Lower leg skin (tissue), 4 donors: ENCODE measurements around the gene NSUN2. TPM values are rescaled to one million over a fixed set of nuclear protein-coding genes. Genes with fewer than 3 reads are reported as not detected.

Source experiments
- DNase-seq, 2 donors: peaks; one replicate each; pipeline ENCODE4 v3.0.0-alpha.2; 2019; ENCODE audit warnings: low spot score in 2 of 2
- H3K4me3 ChIP-seq: fragments of 200-600 bp; sonication (generic); 2 replicates; pipeline ENCODE4 v1.5.1; 2017; ENCODE audit warnings: mild to moderate bottlenecking, low read depth; ENCODE audit not compliant: poor library complexity, severe bottlenecking
- POLR2A ChIP-seq, 2 donors: fragments of 450-650 bp; IDR thresholded peaks; one replicate each; pipeline ENCODE4 v1.6.1; 2016 to 2017; ENCODE audit warnings: antibody characterized with exemption in 2 of 2, mild to moderate bottlenecking in 1 of 2, moderate library complexity in 1 of 2
- WGBS, 2 donors: methylation state at CpG; one replicate each; pipeline ENCODE4 v1.1.5; 2018; 5-methylcytosine and 5-hydroxymethylcytosine counted together
- intact Hi-C: fragments of 100-400 bp; cut with DNase I; formaldehyde crosslinking; loops from one replicate; pipeline ENCODE4 v1.15.0; 2023; ENCODE audit warnings: low total_unique reads
- total RNA-seq, 4 donors: library from RNA; depleted of rRNA; stranded (reverse); fragments of >200 nt; gene quantifications; one replicate each; pipeline ENCODE4 v1.1.0, GENCODE V29; 2016
- TF ChIP-seq, protein P1 (sequence below), 3 donors: fragments of 450-650 bp; IDR thresholded peaks; one replicate each; pipeline ENCODE4 v1.5.1; 2016; ENCODE audit warnings: antibody characterized with exemption in 3 of 3, mild to moderate bottlenecking in 3 of 3, moderate library complexity in 2 of 3

NSUN2 gene
- total RNA-seq, 4 donors from 2014 or later: 43.0 to 54.0 (median 47.9) TPM

DNA sequence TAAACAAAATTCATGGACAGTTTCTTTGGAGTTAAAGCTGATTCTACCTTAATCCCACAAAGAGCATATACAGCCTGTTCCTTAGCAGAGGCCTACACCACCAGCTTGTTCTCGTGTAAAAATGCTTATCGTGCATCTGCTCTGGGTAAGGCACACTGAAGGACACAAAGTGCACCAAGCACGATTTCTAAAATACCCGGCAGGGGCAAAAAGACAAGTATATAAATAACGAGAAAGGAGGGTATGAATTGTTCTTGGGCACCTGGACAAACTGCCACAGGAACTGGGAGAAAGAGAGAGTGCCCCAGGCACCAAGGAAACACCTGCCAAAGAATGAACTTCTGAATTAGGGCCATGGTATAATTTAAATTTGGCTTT, 25.3 kb downstream of the NSUN2 start:
- WGBS, 2 donors: 78 to 86% methylated on average over 5 of the region's 5 CpGs
- no peak for TF ChIP-seq POLR2A (IDR thresholded peaks at IDR 0.05)
- TF ChIP-seq, protein P1, sequence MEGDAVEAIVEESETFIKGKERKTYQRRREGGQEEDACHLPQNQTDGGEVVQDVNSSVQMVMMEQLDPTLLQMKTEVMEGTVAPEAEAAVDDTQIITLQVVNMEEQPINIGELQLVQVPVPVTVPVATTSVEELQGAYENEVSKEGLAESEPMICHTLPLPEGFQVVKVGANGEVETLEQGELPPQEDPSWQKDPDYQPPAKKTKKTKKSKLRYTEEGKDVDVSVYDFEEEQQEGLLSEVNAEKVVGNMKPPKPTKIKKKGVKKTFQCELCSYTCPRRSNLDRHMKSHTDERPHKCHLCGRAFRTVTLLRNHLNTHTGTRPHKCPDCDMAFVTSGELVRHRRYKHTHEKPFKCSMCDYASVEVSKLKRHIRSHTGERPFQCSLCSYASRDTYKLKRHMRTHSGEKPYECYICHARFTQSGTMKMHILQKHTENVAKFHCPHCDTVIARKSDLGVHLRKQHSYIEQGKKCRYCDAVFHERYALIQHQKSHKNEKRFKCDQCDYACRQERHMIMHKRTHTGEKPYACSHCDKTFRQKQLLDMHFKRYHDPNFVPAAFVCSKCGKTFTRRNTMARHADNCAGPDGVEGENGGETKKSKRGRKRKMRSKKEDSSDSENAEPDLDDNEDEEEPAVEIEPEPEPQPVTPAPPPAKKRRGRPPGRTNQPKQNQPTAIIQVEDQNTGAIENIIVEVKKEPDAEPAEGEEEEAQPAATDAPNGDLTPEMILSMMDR (IDR thresholded peaks at IDR 0.05): no peak
- DNase-seq: no peak
- H3K4me3 ChIP-seq: no peak overlapping the region
- intact Hi-C loops: no loop called here

GRCh38 chr5:6606884-6607558, 25.8 kb downstream of the NSUN2 start:
- intact Hi-C loops: no loop called here
- H3K4me3 ChIP-seq: no peak overlapping the region
- DNase-seq: no peak
- no peak for TF ChIP-seq POLR2A (IDR thresholded peaks at IDR 0.05)
- TF ChIP-seq, protein P1 (IDR thresholded peaks at IDR 0.05): no peak
- WGBS, 2 donors: 84 to 89% methylated on average over 9 of the region's 9 CpGs

DNA sequence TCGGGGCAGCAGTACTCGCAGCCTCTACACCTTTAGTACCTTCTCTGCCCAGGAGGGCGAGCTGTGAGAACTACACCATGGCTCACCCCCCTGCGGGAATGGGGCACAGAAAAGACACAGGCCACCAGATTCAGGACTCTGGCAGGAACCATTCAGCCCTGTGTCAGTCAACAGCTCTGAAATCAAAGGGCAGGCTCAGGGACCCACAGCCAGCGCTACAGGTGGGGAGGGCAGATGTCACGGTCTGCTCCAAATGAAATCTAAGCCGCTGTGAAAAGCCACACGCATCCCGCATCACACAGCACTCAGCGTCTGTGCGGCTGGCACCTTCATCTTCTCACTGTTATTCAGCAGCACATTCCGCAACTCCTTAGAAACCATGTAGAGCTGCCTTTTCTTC, 27.9 kb downstream of the NSUN2 start:
- intact Hi-C loops: no loop called here
- 98% methylated on average over 12 of the region's 12 CpGs for WGBS, 2 donors
- TF ChIP-seq, protein P1 (IDR thresholded peaks at IDR 0.05): no peak
- no peak for TF ChIP-seq POLR2A (IDR thresholded peaks at IDR 0.05)
- DNase-seq: no peak
- no peak overlapping the region for H3K4me3 ChIP-seq

DNA sequence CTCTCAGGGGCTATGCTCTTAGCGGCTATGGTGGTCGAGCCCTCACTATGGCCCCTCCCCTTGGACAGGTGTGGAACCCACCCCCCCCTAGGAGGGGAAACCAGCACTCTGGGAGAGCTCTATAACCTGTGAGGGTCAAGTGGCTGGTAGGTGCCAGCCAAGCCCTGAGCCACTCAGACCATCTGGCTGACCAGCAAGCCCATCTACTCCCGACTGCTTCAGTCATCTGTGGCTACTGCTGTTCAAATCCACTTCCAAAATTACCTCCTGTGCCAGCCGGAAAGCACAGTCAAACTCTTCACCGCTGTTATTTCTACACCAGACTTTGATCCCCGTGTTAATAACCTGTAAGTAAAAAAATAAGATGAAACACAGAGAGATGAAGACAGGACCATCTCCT, 28.5 kb downstream of the NSUN2 start:
- intact Hi-C loops: no loop called here
- 76 to 95% methylated on average over 6 of the region's 6 CpGs for WGBS, 2 donors
- TF ChIP-seq, protein P1 (IDR thresholded peaks at IDR 0.05): no peak
- DNase-seq: no peak
- no peak overlapping the region for H3K4me3 ChIP-seq

GRCh38 chr5:6603643-6604042, 29.2 kb downstream of the NSUN2 start:
- intact Hi-C loops: no loop called here
- 88 to 98% methylated on average over 5 of the region's 5 CpGs for WGBS, 2 donors
- no peak for DNase-seq
- no peak overlapping the region for H3K4me3 ChIP-seq
- TF ChIP-seq POLR2A (IDR thresholded peaks at IDR 0.05): no peak
- TF ChIP-seq, protein P1 (IDR thresholded peaks at IDR 0.05): no peak

- TF ChIP-seq POLR2A (IDR thresholded peaks at IDR 0.05): no peak
- TF ChIP-seq, protein P1 (IDR thresholded peaks at IDR 0.05): no peak
- H3K4me3 ChIP-seq: no peak overlapping the region
- DNase-seq: no peak
- intact Hi-C loops: no loop called here
- 83% methylated on average over 7 of the region's 7 CpGs for WGBS, 2 donors
These were observed 30.4 kb downstream of the NSUN2 start for GRCh38 chr5:6602441-6602840.
